KBM-7 (cell line): ENCODE results near the gene CTIF.
A peak's percentile ranks its signal among the peaks of the same experiment; 100 is the strongest.

Source experiments
- DNase-seq: peaks from one replicate; pipeline ENCODE4 v3.0.0-alpha.2; 2015
- in situ Hi-C: fragments of 300-500 bp; cut with MboI; formaldehyde crosslinking; loops from 2 replicates; pipeline ENCODE4 v1.14.3; 2020; ENCODE audit warnings: low sequenced_read_pairs, low pct_unique_long_range_greater_than_20kb, mixed read lengths

CTIF gene

DNA sequence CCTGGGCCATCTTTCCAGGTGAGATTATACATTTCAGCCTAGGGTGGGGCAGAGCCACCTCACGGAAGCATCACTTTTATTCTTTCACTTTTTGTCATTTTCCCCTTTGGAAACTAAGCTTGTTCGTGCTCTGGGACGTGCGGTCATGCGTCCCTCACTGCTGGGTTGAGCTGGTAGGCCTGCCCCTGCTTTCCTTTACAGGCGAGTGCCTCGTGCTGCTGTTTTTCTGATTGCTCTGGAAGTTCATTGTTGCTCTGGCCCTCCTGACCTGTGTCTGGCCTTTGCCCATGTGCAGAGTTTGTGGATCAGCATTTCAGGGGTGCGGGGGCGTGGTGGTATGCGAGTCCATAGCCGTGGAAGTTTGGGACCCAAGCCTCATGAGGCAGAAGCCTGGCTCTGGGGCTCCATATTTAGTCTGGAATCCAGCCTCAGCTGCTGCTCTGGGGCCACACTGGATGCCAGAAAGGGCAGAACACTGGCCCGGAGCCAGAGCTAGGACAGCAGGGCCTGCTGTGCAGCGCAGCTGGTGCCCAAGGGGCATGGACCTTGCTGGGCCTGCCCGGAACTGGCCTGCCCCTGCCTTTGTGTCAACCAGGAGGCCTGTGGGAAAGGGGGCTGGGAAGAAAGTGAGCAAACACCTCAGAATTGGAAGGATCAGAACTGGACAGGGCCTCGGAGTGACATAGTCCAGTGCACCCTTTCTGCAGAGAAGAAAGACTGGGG, 51.1 kb downstream of the CTIF start:
- in situ Hi-C loops = no loop called here
- no peak for DNase-seq

DNA sequence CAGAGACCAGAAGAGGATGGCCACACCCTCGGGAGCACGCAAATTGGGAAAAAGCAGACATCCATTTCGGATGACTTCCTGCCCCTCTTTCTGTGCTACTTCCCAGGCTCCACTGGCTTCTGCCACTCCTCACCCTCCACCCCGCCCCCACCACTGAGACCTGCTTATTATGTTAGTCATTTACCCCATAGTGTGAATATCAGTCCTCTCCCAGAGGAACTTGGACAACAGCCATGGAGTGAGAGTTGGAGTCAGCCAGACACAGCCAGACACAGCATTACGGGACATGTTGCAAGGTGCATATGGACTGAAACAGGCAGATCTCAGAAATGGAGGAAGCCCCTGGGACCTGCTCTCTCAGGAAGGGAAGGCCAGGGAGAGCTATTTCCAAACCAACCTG, 51.8 kb downstream of the CTIF start:
- in situ Hi-C loops = no loop called here
- no peak for DNase-seq

DNA sequence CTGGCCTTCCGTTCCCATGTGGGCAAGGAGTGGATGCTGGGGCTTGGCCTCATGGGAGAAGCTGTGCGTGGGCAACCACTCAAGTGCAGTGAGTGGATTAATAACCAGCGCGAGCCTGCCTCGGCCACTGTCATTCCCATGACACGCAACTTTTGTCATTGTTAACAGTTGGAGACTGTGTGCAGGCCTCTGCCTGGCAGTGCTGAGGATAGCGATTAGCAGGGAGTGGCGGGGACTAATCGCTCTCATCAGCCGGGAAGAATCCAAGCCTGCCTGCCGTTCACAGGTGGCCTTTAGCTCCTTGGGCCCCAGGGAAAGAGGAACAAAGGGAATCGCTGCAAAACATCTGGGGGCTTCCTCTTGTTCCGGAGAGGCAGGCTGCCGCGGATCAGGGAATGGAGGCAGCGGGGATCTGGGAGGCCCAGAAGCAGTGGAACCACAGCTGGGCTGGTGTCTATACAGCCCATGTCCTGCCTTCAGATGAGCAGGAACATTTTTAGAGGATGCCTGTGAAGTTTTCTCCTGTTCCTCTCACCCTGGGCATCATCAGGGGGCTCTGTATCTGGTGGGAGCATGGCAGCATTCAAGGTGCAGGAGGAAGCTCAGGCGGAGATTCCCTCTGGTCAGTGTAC, 53.8 kb downstream of the CTIF start:
- in situ Hi-C loops = no loop called here
- no peak for DNase-seq

DNA sequence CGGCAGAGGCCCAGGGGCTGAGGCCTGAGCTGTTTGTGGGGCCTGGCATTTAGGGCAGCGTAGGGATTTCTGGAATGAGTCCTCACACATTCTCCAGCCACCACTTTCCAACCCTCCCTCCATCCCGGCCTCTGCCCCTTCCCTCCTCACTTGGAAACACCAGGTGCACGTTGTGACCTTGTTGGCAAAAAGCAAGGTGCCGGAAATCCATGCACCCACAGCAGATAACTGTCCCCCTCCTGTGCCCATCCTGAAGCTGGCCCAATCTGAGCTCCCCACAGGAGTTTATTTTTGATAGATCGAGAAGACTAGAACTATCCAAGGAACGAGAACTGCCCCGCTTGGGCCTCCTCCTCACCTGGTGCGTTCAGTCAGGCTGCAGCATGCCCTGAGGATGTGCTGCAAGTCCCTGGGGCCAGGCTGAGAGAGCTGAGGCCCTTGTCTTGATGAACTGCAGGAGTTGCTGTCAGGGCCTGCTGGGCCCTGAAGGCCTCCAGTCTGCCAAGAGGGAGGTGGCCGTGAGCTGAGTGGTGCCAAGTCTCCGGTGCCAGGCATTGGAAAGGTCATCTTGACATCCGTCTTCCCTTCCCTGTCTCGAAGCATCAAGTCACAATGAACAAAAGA, 55.8 kb downstream of the CTIF start:
- DNase-seq = no peak
- in situ Hi-C loops = no loop called here

DNA sequence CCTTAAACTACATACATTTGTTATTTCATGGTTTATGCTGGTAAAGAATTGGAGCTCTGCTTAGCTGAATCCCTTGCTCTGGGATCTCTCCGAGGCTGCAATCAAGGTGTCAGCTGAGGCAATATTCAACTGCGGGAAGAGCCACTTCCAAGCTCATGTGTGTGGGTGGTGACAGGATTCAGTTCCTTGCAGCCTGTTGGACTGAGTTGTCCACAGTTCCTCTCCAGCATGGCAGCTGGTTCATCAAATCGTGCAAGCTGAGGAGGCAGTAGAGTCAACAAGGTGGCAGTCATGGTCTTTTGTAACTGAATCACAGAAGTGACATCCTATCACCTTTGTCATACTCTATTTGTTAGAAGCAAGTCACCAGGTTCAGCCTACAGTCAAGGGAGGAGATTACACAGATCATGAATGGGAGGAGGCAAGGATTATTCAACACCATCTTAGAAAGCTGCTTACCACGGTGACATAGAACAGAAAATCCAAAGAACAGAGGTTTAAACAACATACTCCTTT, 56.9 kb downstream of the CTIF start:
- DNase-seq = no peak
- in situ Hi-C loops = no loop called here

DNA sequence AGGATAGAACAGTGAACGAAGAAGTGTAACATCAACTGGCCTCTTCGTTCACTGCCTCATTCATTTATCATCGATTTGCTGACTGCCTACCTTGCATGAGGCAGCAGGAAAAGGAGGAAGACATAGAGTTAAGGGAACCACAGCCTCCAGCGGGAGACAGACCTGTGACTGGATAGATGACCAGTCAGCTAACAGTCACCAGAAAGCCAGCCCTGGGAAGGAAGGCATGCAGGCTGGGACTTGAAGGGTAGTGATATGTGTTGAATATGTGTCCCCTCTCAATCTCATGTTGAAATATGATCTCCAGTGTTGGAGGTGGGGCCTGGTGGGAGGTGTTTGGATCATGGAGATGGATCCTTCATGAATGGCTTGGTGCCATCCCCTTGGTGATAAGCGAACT, 58.3 kb downstream of the CTIF start:
- no peak for DNase-seq
- in situ Hi-C loops = no loop called here

DNA sequence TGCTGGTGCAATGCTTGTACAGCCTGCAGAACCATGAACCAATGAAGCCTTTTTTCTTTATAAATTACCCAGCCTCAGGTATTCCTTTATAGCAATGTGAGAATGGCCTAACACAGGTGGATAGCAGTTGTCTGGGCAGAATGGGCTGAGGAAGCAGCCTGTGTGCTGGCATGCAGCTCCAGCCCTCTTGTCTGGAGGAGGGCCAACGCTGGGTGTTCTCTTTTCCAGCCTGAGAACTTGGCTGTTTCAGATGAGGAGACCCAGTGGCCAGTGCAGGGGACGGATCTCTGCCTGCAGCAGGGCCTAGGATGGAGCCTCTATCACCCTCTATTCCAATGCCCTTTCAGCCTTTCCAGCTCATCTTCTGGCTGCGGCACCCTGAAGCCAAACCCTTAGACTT, 58.8 kb downstream of the CTIF start:
- in situ Hi-C loops = no loop called here

DNA sequence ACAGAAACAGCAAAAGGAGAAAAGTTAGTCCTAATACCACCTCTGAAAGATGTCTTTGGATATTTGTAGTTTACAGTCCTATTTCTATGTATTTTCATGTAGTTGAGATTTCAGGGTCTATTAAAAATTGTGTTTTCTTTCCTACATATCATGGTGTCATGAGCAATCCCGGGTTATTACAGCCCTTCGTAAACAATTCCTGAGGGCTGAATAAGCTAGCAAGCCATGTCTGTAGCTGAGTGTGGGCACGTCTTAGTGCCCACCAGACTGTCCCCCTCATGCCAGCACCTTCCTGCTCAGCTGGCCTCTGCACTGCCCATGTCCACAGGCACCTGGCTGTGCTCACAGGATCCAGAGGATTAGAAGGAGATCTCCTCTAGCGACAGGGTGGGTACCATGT, 60.6 kb downstream of the CTIF start:
- in situ Hi-C loops = no loop called here

More for the DNA sequence above, 58.8 kb downstream of the CTIF start:
- DNase-seq = no peak

DNA sequence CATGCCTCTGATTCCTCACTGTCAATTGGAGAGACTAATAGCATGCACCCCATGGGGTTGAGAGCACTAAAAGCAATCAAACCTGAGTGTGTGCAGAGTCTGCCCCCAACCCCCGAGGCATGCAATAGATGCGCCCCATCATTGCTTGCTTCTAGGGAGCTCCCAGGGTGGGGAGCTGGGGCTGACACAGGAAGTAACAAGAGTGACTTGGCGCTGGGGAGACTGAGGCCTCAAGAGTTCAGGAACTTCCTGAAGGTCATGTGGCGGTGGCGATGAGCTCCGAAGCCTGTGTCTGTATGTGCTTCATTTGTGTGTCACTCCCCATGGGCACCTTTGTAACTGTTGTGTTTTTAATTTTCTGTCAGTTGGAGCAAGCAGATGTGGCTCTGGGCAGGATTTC, 61.2 kb downstream of the CTIF start:
- in situ Hi-C loops = no loop called here
- no peak for DNase-seq

More for the DNA sequence above, 60.6 kb downstream of the CTIF start:
- DNase-seq = no peak

DNA sequence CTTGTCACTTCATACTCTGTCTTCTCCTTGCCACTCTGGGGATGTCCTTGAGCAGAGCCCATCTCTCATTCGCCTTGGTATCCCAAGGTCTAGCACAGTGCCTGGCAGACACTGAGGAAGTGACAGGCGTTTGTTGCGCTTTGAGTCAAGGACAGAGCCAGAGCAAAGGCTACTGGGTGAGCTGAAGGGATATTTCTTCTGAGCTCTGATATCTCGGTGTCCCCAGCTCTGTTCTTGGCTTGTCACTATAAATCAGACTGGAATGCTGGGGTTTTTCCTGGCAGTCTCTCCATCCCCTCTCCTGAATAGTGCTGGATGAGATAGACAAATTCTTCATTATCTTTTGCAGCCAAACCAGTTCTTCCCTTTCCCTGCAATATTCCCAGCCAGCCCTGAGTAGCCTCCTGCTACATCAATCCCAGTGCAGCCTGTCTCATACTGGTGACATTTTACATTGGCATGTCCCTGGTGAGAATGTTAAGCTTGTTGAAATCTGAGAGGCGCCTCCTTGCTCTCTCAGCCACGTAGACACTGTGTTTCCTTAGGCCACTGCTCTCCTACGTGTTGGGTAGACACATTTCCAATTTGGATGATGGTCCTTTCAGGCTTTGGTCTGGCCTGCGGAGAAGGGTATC, 61.7 kb downstream of the CTIF start:
- no peak for DNase-seq
- in situ Hi-C loops = no loop called here

DNA sequence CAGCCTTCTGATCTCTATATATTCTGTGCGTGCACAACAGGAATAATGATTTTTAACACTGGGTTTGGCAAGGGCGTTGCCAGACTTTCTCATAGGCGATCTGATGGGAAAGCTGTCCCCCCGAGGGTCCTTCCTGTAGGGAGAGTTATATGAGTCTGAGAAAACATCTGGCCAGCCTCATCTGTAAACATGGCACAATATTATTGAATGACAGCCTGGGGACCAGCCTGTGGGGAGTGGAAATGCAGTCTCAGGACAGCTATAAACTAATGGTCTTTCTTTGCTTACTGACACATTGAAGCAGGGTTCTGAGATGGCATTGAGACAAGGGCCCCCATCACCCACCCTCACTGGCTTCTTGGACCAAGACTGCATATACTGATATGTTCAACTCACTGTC, 62.5 kb downstream of the CTIF start:
- DNase-seq = no peak
- in situ Hi-C loops = no loop called here

DNA sequence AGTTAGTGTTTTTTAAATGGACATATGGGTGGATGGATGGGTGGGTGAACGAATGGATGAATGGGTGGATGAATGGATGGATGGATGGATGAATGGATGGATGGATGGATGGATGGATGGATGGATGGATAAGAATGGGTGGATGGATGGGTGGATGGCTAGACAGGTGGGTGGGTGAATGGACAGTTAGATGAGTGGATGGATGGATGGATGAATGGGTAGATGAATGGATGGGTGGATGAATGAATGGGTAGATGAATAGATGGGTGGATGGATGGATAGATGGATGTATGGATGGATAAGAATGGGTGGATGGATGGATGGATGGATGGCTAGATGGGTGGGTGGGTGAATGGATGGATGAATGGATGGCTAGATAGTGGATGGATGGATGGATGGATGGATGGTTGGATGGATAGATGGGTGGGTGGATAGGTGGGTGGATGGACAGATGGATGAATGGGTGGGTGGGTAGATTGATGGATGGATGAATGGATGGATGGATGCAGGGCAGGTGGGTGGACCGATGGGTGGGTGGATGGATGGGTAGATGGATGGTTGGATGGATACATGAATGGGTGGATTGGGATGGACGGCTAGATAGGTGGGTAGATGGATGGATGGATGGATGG, 64.0 kb downstream of the CTIF start:
- DNase-seq = no peak
- in situ Hi-C loops = no loop called here

DNA sequence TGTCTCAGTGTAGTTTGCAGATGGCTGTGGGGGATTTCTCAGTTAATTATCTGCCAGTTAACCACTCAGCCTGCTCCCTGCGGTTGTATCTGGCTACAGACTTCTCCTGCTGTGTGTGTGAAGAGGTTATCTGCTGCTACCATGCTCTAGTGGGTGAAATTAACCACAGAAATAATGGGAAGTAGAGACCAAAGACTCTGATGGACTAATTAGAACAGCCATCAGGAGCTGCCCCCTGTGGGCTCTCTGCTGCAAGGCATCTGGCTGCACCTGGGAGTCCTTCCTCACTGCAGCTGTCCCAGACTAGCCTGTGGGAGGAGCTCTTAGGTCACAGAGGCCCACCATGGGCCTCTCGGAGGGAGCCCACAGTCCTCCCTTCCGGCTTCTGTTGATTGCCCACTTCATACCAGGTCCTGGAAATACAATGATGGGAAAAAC, 66.6 kb downstream of the CTIF start:
- peak; percentile 93 for DNase-seq
- in situ Hi-C loops = no loop called here

DNA sequence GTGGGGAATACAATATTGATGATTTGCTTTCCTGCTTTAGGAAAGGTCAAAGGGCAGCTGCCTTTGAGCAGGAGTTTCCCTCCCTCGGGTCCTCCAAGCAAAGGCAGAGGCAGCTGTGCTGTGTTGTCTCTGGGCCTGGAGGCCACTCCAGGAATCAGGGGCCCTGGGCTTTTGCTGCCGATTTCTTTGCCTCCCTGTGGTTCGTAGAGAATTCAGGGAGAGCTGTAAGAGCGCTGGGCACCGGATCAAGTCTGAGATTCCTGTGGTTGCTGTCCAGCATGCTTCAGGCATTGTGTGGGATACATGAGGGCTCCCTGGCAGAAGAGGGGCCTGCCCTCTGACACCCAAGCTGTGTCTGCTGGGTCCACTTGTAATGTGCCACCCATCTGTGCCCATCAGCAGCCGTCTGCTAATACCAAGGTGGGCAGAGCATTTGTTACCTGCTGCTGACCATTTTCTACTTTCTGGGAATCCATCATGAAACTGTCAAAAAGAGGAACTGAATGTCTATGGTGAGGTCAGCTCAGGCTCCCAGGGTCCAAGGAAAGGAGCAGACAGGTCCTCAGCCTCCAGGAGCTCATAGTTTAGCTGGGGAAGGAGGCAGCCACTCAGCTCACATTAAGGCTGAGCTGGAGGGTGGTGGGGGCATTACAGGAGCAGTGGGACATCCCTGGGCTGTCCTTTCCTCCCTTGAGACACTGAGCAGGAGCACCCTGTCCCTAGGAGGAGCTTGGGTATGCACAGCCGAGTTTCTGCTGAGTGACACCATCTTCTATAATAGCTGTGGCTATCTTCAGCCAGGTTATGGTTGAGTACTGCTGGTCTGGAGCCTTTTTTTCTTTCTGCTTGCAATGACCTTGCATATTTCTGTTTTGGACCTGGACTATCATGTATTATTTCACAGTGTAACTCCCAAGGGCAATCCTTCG, 68.5 kb downstream of the CTIF start:
- in situ Hi-C loops = no loop called here
- no peak for DNase-seq

DNA sequence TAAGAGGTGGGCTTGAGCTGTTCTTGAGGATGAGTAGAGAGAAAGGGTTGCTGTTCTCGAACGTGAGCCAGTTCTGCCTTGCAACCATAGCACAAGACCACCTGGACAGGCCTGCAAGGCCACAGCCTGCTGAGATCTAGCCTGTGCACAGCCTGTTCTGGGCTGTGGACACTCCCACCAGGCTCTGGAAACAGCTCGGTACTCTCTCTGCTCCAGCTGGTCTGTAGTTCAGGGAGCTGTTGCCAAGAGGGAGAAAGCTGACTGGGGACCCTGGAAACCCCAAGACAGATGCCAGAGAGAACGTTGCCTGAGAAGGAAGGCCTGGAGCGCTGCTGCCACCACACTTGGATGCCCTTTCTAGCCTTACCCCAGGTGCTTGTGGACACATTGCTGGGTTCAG, 69.8 kb downstream of the CTIF start:
- DNase-seq = no peak
- in situ Hi-C loops = no loop called here

DNA sequence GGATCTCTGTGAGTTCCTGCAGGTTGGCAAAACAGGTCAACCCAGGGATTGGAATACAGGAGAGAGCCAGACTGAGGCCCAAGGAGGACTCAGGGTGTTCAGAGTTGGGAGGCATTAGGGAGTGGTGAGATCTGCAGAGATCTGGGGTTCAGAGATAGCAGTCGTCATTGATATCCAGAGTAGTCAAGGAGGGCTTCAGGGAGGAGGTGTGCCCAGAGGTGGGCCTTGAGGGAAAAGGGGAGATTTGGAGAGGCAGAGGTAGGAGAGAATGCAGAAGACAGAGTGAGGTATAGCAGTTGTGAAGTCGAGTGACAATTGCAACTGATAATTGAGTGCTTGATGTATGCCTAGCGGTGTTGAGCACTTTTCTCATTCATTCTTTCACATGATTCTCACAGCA, 70.3 kb downstream of the CTIF start:
- in situ Hi-C loops = no loop called here
- DNase-seq = no peak

DNA sequence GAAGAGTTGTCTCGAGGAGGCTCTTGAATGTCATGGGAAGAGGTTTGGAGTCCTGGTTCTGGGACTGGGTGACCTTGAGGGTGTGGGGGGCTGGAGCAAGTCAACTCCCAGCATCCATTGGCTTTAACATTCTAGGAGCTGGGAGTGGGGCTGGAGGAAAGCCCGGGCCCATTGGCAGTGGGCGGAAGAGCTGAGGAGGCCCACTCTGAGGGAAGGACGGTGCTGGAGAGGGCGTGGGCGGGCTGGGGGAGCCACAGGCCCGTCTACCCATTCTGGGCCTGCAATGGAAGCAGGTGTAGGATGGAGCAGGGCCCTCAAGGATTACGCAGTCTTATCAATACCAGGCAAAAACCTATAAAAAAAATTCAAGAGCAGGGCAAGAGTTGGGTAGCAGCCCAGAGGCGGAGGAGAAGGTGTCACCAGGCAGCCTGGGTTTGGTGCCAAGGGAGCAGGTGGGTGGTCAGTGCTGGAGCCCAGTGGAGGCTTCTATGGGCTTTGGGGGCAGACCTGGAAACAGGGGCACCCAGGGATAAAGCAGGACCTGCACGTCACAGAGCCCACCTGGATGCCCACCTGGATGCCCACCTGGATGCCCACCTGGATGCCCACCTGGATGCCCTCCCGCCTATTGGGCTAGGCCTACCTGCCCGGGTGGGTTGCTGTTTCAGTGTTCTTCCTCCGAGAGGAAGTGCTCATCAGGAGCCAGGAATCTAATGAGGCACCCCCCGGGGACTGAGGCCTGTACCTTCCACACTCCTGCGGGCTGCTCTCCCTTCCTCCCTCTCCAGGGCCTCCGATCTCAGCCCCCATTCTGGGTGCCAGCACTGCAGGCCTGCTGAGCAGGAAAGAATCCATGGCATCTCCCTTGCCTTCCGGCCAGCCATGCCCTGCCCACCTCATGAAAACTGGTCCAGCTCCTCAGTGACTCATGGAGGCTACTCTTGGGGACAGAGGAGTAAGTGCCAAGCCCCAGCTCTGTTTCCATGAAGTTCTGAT, 71.3 kb downstream of the CTIF start:
- no peak for DNase-seq
- in situ Hi-C loops = no loop called here
